Thoracic aorta (tissue), 2 donors: ENCODE data around the gene RPS19BP1. TPM values are rescaled to one million over a fixed set of nuclear protein-coding genes. Genes with fewer than 3 reads are reported as not detected.

Experiments
- ATAC-seq: fragments of 150-250 bp; one replicate; pipeline ENCODE4 v1.8.0; 2017; ENCODE audit warnings: low read depth; ENCODE audit not compliant: insufficient number of reproducible peaks, low FRiP score
- DNase-seq: peaks from one replicate; pipeline ENCODE4 v3.0.0-alpha.2; 2020; ENCODE audit warnings: low spot score
- H3K27ac ChIP-seq, 2 donors: fragments of 200-600 bp; sonication (generic); 1 replicate in 1 of 2; 2 replicates in 1 of 2; pipeline ENCODE4 v1.5.1; 2016; ENCODE audit warnings: mild to moderate bottlenecking in 2 of 2, moderate library complexity in 2 of 2
- H3K27me3 ChIP-seq: fragments of 200-600 bp; sonication (generic); replicated peaks from 2 replicates; pipeline ENCODE4 v1.6.0; 2016; ENCODE audit warnings: mild to moderate bottlenecking; ENCODE audit not compliant: insufficient read depth
- H3K36me3 ChIP-seq: fragments of 200-600 bp; sonication (generic); one replicate; pipeline ENCODE4 v1.5.1; 2016
- H3K4me1 ChIP-seq, 2 donors: fragments of 200-600 bp; sonication (generic); 1 replicate in 1 of 2; 2 replicates in 1 of 2; pipeline versions ENCODE4 v1.5.1 to v1.6.0; 2016; ENCODE audit warnings: low read depth in 2 of 2, mild to moderate bottlenecking in 1 of 2; ENCODE audit not compliant: control insufficient read depth in 1 of 2
- H3K4me3 ChIP-seq: fragments of 200-600 bp; sonication (generic); 2 replicates; pipeline ENCODE4 v1.5.1; 2016; ENCODE audit warnings: mild to moderate bottlenecking
- H3K9me3 ChIP-seq: fragments of 200-600 bp; sonication (generic); 2 replicates; pipeline ENCODE4 v1.5.1; 2016
- CTCF ChIP-seq: fragments of 200-600 bp; sonication (generic); IDR thresholded peaks from one replicate; pipeline ENCODE4 v1.5.1; 2019; ENCODE audit warnings: antibody characterized with exemption
- total RNA-seq, 2 donors: library from RNA; depleted of rRNA; stranded (reverse); fragments of >200 nt; gene quantifications; one replicate each; pipeline versions ENCODE4 v1.1.0 to v1.2.3, GENCODE V29; 2016

The RPS19BP1 gene
- total RNA-seq, 2 donors from 2014 or later: 77.7 to 89.6 TPM

GRCh38 chr22:39545386-39546365, 13.1 kb upstream of the RPS19BP1 start:
- Histone ChIP-seq H3K36me3 (no peaks in the 10 kb centered on the region), H3K4me1 (no peaks in the 10 kb centered on the region), H3K4me3 (no peak overlapping the region), H3K27me3 (no peaks in the 10 kb centered on the region), H3K27ac (no peak overlapping the region), H3K9me3 (no peaks in the 10 kb centered on the region)
- DNase-seq (no peak), ATAC-seq (no peak)
- no peak for TF ChIP-seq CTCF

GRCh38 chr22:39543095-39543494, 10.5 kb upstream of the RPS19BP1 start:
- no peak overlapping the region for H3K4me3 ChIP-seq
- DNase-seq (no peak), ATAC-seq (no peak)
- no peaks in the 10 kb centered on the region for H3K27me3 ChIP-seq
- no peaks in the 10 kb centered on the region for H3K36me3 ChIP-seq
- no peaks in the 10 kb centered on the region for H3K9me3 ChIP-seq
- no peak for TF ChIP-seq CTCF
- no peak overlapping the region for H3K27ac ChIP-seq
- H3K4me1 ChIP-seq: no peaks in the 10 kb centered on the region

GRCh38 chr22:39537975-39538374, 5.4 kb upstream of the RPS19BP1 start:
- Histone ChIP-seq H3K4me3 (no peak overlapping the region), H3K27ac (no peak overlapping the region), H3K9me3 (no peaks in the 10 kb centered on the region), H3K4me1 (peaks cover 0 to 7% of the 10 kb centered on the region in 2 donors), H3K36me3 (no peaks in the 10 kb centered on the region), H3K27me3 (no peaks in the 10 kb centered on the region)
- TF ChIP-seq CTCF: no peak
- no peak for ATAC-seq
- no peak for DNase-seq

GRCh38 chr22:39536711-39537110, 4.2 kb upstream of the RPS19BP1 start:
- peaks cover 0 to 11% of the 10 kb centered on the region in 2 donors for H3K4me1 ChIP-seq
- no peaks in the 10 kb centered on the region for H3K9me3 ChIP-seq
- H3K36me3 ChIP-seq: no peaks in the 10 kb centered on the region
- H3K4me3 ChIP-seq: no peak overlapping the region
- no peak overlapping the region for H3K27ac ChIP-seq
- no peak for TF ChIP-seq CTCF
- H3K27me3 ChIP-seq: no peaks in the 10 kb centered on the region
- DNase-seq (no peak), ATAC-seq (no peak)

- H3K4me3 ChIP-seq: no peak overlapping the region
- TF ChIP-seq CTCF: no peak
- DNase-seq (no peak), ATAC-seq (no peak)
- no peaks in the 10 kb centered on the region for H3K9me3 ChIP-seq
- H3K27me3 ChIP-seq: no peaks in the 10 kb centered on the region
- H3K27ac ChIP-seq: no peak overlapping the region
- H3K4me1 ChIP-seq: peaks cover 8 to 19% of the 10 kb centered on the region in 2 donors
- no peaks in the 10 kb centered on the region for H3K36me3 ChIP-seq
Observed at GRCh38 chr22:39535831-39536449, 3.4 kb upstream of the RPS19BP1 start.
